ENCODE measurements around the gene DRC7. TPM values are rescaled to one million over a fixed set of nuclear protein-coding genes. Genes with fewer than 3 reads are reported as not detected.

Gene DRC7
- total RNA-seq, 3 donors from 2014 or later = 1.5 TPM; not detected in 2

DNA sequence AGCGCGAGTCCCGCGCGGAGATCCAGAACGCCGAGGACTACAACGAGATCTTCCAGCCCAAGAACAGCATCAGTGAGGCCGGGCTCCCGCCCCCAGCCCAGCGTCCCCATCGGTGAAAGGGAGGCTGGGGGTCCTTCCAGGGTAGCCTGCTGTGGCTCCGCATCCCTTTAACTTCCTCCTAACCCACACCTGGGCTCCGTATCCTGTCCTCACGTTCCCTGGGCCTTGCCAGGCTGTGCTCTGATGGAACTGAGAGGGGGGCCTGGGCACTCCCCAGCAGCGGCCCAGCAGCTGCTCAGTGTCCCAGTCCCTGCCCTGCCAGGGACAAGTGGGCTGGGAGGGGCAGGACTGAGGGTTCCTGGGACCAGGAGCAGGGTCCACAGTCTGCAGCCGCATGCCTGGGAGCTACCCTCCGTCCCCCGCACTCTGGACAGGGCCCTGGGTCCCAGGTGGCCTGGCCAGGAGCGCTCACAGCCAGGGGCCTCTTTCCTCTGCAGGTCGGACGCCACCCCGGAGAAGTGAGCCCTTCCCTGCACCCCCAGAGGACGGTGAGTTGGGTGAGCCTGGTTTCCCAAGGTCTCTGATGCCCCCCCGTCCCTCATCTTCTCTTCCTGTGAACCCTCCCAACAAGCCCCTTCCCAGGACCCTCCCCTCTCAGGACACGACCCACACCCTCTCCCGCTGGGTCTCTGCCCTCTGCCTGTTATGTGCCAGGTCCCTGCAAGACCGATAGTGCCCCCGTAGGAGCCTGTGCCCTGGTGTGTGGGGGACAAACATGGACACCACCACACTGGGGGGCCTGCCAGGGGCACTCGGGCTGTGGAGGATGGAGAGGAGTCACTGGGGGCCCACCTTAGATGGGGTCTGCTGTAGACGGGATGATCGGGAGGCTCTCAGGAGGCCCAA lies 59.1 kb downstream of the DRC7 start:
- TF ChIP-seq, protein P1, sequence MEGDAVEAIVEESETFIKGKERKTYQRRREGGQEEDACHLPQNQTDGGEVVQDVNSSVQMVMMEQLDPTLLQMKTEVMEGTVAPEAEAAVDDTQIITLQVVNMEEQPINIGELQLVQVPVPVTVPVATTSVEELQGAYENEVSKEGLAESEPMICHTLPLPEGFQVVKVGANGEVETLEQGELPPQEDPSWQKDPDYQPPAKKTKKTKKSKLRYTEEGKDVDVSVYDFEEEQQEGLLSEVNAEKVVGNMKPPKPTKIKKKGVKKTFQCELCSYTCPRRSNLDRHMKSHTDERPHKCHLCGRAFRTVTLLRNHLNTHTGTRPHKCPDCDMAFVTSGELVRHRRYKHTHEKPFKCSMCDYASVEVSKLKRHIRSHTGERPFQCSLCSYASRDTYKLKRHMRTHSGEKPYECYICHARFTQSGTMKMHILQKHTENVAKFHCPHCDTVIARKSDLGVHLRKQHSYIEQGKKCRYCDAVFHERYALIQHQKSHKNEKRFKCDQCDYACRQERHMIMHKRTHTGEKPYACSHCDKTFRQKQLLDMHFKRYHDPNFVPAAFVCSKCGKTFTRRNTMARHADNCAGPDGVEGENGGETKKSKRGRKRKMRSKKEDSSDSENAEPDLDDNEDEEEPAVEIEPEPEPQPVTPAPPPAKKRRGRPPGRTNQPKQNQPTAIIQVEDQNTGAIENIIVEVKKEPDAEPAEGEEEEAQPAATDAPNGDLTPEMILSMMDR (IDR thresholded peaks at IDR 0.05) = no peak
- TF ChIP-seq POLR2A (IDR thresholded peaks at IDR 0.05) (no peak), POLR2AphosphoS5 (IDR thresholded peaks at IDR 0.05) (no peak)
- Histone ChIP-seq H3K36me3 (no peaks in the 10 kb centered on the region), H3K27ac (no peak overlapping the region), H3K9me3 (no peaks in the 10 kb centered on the region), H3K4me3 (no peak overlapping the region), H3K27me3 (no peaks in the 10 kb centered on the region), H3K4me1 (no peaks in the 10 kb centered on the region)
- DNase-seq (ENCODE audit: low spot score in 2 of 2) = no peak
- intact Hi-C loops (cut with DNase I; ENCODE audit: low total_unique reads) = loop anchor here (10.0 kb wide), 1 partner anchor 91 kb away; no protein-coding TSS in a partner anchor

DNA sequence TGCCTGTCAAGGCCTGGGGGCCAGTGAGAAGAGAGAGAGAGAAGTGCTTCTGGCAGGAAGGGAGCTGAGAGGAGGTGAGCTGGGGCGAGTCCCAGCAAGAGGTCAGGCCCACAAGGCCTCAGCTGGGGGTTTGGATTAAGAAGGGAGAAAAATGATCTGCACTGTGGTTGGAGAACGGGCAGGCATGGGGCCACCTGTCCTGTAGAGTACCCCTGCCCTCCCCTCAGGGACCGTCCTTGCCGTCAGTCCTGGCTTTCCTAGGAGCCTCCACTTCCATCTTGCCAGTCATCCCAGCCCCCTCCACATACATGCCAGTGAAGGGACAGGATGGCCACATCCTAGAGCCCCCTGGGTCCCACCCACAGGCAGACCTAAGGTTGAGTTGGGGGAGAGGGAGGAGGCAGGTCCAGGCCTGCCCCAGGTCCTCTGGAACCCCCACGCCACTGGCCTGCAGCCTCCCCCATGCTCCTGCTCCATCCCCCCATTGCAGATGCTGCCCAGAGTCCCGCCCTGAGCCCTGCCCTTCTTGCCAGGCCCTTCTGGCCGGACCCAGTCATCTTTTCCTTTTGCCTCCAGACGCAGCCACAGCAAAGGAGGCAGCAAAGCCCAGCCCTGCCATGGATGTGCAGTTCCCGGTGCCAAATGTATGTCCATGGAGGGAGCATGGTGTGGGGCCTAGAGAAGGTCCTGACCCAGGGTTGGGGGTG lies 59.9 kb downstream of the DRC7 start:
- Histone ChIP-seq H3K36me3 (no peaks in the 10 kb centered on the region), H3K9me3 (no peaks in the 10 kb centered on the region), H3K27ac (no peak overlapping the region), H3K4me3 (no peak overlapping the region), H3K4me1 (no peaks in the 10 kb centered on the region), H3K27me3 (no peaks in the 10 kb centered on the region)
- TF ChIP-seq POLR2A (IDR thresholded peaks at IDR 0.05) (no peak), POLR2AphosphoS5 (IDR thresholded peaks at IDR 0.05) (no peak)
- TF ChIP-seq, protein P1 (IDR thresholded peaks at IDR 0.05) = no peak
- intact Hi-C loops (cut with DNase I; ENCODE audit: low total_unique reads) = loop anchor here (10.0 kb wide), 1 partner anchor 90 kb away; no protein-coding TSS in a partner anchor
- DNase-seq (ENCODE audit: low spot score in 2 of 2) = no peak

- Histone ChIP-seq H3K27ac (no peak overlapping the region), H3K9me3 (no peaks in the 10 kb centered on the region), H3K27me3 (no peaks in the 10 kb centered on the region), H3K4me1 (no peaks in the 10 kb centered on the region), H3K36me3 (no peaks in the 10 kb centered on the region), H3K4me3 (no peak overlapping the region)
- intact Hi-C loops (cut with DNase I; ENCODE audit: low total_unique reads) = loop anchor here (10.0 kb wide), 1 partner anchor 90 kb away; no protein-coding TSS in a partner anchor
- no peak for DNase-seq (ENCODE audit: low spot score in 2 of 2)
- TF ChIP-seq, protein P1 (IDR thresholded peaks at IDR 0.05) = no peak
- TF ChIP-seq POLR2A (IDR thresholded peaks at IDR 0.05) = no peak
- no peak for TF ChIP-seq POLR2AphosphoS5 (IDR thresholded peaks at IDR 0.05)
Measured at GRCh38 chr16:57755061-57755684, 60.6 kb downstream of the DRC7 start.

GRCh38 chr16:57755726-57756423 lies 61.3 kb downstream of the DRC7 start:
- TF ChIP-seq, protein P1 (IDR thresholded peaks at IDR 0.05) = no peak
- TF ChIP-seq POLR2A (IDR thresholded peaks at IDR 0.05) (no peak), POLR2AphosphoS5 (IDR thresholded peaks at IDR 0.05) (no peak)
- Histone ChIP-seq H3K36me3 (no peaks in the 10 kb centered on the region), H3K9me3 (no peaks in the 10 kb centered on the region), H3K4me3 (no peak overlapping the region), H3K27me3 (no peaks in the 10 kb centered on the region), H3K27ac (no peak overlapping the region), H3K4me1 (no peaks in the 10 kb centered on the region)
- DNase-seq (ENCODE audit: low spot score in 2 of 2) = peak in 1 of 2 donors; percentile 45
- intact Hi-C loops (cut with DNase I; ENCODE audit: low total_unique reads) = loop anchor here (10.0 kb wide), 1 partner anchor 89 kb away; no protein-coding TSS in a partner anchor

Data from breast epithelium (tissue), 4 donors.